Stimulated activated CD8-positive, alpha-beta memory T cell treated with anti-CD3 and anti-CD28 coated beads, Interleukin-7, amount 100 ng/mL, for 4 hours (primary cell): ENCODE results near the gene ACTC1.
"Not testable (repeated sequence)": the region's sequence is repeated elsewhere in the genome, so short reads cannot be mapped to it uniquely, and the experiment has no call there.

Experiments used
- DNase-seq, 2 donors: peaks; one replicate each; pipeline ENCODE4 v3.0.0-alpha.2; 2020; ENCODE audit warnings: low read depth in 2 of 2

Gene ACTC1

DNA sequence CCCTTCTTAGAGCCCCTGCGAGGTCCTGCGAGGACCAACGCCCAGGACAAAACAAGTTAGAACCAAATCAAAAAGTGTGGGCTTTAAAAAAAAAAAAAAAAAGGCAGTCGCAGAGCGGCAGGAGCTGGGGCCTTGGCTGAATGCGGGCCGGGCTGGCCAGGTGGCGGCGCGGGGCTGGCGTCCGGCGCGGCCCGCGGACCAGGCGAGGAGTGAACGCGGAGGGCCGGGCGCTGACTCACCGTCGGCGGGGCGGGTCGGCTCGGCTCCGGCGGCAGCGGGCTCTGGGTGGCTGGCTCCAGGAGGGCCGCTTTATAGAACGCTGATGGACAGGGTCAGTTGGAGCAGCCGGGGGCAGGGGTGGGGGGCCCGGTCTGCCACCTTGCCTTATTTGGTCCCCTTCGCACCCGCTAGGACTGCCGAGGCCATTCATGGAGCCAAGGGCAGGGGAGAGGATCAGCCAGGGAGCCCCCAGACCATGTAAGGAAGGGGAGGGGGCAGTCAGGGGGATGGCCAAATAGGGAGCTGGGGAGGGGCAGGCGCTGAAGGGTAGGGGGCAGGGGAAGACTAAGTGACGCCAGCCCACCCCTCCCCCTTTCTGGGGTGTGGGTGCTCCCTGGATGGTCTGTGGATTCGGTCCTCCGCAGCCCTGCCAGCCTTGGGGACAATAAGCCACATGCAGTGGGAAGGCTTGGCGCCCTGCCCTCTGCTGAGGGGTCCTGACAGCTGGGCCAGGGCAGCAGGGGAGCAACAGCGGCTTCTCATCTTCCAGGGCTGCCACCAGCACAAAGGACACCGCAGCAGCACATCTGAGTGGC is at the start of gene ACTC1:
Gene ACTC1, minus strand, starts transcription at position 283 of the 815 bp plus-strand sequence. CDS start 741 bp downstream, outside the sequence.
- no peak for DNase-seq

DNA sequence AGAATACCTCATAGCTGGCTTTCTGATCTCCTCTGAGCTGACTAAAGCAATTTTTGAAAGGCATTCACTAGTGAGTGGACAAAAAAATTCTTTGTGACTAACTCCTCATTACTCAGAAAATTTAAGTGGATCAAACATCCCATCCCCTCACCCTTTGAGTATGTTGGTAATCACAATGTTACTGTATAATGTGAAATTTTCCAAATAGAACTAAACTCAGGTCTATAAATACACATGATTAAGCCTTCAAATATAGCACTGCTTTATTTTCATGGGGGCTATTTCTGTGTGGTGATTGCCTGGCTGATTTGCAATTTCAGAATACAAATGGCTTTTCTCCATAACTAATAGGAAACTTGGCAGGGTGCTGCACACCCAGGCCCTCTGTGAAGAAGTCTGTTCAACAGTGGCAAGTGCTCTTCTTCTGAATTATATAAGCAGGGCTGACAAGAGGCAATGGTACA is 45.9 kb upstream of the ACTC1 start:
- no peak for DNase-seq

DNA sequence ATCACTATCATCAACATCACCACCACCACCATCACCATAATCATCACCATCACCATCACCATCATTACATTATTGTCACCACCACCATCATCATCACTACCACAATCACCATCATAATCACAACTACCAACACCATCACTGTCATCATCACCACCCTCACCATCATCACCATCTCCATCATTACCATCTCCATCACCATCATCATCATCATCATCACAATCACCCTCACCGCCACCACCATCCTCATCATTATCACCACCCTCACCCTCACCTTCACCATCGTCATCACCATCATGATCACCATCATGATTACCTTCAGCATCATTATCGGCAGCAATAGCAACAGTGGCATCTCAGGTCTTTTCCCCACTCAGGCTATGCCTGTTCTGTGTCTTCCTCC is 42.9 kb upstream of the ACTC1 start:
- DNase-seq: no peak

DNA sequence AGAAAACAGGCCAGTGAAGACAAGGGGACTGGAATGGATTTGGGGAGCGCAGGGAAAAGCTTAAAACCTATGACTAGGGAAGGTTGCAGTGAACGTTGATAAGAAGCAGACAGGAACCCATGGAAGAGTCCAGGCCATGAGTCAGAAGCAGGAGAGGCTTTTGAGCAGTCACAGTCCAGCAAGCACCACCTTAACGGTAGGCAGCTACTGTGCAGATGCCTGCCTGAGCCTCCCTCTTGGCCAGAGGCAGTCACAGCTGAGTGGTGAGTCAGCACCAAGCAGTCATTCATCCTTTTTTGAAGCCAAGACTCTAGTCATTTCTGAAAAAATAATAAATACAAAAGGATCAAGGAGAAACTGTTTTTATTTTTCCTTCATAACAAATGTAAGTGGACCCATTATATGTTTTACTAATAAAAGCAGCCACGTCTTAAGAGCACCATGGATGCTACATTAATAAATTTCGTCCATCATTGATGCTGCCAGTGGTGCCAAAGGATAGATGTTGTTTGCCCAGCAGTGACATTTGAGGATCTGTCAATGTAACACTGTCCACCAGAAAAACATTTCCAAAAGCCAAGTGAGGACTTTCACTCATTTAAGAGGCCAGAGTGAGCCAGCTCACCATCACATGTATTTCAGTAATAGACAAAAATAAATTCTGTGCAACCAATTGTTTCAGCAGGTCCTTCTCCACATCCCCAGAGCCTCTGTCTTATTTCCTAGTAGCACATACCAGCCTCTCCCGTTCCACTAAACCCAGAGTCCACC is 42.1 kb upstream of the ACTC1 start:
- no peak for DNase-seq

DNA sequence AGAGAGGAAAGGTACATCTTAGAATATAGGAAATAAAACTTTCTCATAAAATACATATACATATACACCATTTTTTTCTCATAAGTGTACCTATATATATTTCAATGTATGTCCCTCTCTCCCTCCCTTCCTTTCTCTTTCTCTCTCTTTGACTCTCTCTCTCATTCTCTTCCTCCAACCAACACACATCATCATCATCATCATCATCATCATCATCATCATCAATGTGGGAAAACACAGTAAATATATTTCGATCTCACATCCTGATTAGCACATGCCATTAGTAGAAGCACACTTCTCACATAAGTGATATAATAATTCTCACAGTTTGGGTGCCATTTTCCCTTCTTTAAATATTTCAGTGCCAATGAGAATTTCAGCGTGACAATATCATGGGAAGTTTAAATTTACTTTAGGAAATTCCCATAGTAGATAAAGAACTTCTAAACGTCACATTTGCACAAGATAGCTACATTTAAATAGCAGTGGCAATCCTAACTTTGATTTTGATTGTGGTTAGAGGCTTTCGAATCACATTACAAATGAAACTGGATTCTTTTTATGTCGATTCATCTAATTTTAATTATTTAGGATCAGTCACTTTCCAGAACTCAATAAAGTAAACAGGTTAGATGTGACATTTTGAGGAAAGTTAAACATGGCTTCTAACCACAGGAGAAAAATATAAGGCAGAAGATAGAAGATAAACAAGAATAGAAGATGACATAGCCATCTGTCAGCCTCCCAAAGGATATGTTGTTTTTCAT is 33.0 kb upstream of the ACTC1 start:
- DNase-seq: no peak

DNA sequence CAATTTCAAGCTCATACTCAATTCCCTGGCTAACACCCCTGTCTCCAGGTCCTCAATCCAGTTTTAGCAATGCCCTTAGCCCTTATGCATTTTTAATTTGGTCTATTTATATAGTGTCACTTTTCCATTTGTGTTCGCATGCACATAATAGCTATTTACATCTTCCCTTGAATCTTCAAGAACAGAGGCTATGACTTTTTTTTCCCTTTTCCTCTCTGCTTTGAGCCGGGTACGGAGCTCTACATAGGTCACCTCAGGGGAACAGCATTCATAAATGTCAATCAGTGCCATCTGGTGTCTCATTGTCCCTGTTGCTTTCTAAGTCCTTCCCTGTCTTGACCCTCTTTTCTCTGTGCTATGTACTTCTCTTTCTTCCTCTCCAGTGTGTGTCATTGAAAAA is 26.5 kb upstream of the ACTC1 start:
- no peak for DNase-seq

DNA sequence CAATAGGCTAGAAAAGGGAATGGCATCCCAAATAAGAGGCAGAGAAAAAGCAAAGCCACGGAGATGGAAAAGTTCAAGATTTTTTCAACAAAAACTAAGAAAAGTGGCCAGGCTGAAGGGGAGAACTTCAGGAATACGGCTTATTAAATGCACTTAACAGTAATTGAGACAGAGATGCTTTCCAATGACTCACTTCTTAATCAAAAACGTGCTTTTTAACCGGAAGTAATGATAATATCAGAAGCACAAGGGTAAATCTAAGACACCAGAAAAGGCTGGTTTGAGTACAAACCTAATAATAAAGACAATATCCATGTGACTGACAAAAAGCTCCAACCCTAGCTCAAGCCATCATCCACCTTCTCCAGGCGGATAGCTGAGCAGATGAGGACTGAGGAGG is 24.8 kb upstream of the ACTC1 start:
- DNase-seq: no peak

DNA sequence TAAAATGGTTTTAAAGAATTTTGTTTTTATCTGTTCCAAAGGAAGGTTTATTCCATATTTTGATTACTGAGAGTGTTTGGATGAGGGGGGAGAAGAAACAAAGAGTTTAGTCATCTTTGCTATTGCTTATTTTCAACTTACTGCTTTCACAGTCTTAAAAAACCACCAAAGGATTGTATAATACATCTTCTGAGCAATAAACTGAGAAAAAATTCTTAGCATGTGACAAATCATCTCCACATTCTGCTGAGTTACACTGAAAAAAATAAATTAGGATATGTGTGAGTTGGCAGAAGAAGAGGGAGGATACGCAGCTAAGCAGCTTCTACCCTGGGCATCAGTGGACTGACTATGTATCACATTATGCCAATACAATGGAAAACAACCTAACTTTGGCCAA is 23.2 kb upstream of the ACTC1 start:
- DNase-seq: no peak

DNA sequence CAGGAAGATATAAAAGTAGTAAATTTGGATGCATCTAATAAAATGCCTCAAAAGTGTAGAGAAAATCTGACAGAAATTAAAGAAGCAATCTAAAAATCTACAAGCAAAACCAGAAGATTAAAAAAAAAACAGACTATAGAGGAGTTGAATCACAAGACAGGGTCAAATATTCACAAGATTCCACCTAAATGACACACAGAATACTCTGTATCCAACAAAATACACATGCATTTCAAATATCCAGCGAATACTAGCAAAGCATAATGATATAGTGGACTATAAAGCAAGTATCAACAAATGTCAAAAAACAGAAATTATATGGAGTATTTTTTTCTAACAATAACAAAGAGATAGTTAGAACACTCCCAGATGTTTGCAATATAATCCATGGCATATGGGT is 20.5 kb upstream of the ACTC1 start:
- no peak for DNase-seq

DNA sequence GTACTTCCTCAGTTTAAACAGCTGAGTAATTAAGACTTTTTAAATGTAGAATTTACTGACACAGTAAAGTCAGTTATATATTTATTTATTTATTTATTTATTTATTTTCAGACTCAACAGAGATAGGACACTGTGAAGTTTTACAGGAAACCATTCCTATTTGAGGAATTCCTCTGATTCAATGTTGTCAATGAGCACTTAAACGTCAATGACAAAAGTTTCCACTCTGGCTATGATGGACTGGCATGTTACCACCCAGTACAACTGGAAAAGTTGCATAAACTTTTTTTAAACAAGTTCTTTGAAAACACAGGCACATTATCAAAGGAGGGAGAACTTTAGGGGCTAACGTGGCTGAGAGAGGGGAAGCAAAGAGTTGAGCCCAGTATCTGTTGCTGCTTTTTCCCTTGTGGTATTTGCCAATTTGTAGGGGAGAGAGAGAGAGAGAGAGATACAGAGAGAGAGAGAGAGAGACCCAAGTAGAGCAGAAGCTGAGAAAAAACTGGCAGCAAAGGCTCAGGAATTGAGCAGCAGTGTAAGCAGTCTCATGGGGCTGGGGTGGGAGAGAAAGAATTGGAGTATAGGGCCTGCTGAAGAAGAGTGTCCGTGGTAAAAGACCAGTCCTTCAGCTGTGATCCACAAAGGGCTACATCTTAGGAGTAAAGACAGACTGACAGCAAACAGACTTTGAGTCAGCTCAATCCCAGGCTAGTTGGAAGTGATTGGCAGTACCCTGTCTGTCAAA is 18.3 kb upstream of the ACTC1 start:
- DNase-seq: no peak

DNA sequence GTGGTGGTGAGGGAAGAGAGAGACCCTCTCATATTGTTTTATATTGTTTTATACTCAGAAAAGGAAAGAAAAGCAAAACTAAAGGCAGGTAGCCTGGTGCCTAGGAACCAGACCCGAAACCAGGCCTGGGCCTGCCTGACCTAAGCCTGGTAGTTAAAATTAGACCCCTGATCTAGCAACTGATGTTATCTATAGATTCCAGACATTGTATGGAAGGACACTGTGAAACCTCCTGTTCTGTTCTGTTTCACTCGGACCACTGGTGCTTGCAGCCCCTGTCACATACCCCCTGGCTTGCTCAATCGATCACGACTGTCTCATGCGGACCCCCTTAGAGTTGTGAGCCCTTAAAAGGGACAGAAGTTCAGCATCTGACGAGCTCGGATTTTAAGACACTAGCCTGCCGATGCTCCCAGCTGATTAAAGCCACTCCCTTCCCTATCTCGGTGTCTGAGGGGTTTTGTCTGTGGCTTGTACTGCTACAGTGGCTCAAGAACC is 17.6 kb upstream of the ACTC1 start:
- not testable (repeated sequence) for DNase-seq

DNA sequence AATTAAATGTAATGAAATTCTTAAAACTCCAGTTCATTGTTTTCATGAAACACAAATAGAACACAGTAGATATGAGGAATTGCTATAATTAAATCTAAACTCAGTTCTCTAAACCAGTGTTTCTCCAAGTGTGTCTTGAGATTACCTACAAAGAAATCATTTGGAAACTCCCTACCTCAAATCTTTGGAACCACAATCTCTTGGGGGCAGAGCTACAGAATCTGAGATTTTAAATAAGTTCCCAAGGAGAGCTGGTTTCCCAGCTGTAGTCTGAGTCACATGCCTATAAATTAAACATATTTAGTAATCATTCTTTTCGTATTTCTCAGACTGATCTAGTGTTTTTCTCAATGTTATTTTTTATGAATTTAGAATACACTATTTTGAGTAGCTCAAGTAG is 17.0 kb upstream of the ACTC1 start:
- no peak for DNase-seq

DNA sequence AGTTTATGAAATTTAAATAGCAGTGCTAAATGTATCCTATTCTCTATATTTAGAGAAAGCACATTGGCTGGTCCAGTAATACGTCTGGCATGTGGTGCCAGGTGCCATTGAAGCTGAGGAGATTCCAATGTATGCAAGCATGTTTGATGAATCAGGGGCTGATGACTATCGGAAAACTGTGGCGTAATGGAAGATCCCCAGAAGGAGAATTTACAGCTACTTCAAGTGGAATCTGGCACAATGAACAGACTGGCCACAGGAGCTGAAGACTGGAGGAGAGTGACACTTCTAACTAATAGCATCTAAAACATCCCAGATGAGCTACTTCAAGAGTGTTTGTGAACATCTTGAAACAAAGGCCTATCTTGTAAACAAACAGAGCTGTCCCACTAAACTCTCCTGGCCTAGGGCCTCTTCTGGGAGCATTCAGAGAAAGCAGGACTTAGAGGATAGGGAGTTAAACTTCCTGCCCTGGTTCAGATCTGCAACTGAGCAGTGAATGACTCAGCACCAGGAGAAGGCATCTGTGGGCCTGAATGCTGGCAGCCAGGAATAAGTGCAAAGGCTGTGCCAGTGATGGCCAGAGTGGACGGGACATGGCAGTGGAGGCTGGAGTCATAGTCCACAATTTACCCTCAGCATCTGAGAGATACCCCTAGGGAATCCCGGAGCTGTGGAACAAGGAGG is 15.2 kb upstream of the ACTC1 start:
- no peak for DNase-seq

DNA sequence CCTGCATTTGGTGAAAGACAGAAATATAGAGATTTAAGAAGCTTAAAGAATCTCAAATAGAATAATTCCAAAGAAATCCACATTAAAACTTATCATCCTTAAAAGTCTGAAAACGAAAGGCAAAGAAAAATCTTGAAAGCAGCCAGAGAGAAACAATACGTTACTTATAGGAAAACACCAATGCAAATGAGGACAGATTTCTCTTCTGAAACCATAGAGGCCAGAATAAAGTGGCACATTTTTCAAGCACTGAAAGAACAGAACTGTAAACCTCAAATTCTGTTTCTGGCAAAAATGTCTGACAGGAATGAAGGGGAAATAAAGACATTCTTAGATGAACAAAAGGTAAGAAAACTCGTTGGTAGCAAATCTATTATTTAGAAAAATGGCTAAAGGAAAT is 13.8 kb upstream of the ACTC1 start:
- DNase-seq: no peak

DNA sequence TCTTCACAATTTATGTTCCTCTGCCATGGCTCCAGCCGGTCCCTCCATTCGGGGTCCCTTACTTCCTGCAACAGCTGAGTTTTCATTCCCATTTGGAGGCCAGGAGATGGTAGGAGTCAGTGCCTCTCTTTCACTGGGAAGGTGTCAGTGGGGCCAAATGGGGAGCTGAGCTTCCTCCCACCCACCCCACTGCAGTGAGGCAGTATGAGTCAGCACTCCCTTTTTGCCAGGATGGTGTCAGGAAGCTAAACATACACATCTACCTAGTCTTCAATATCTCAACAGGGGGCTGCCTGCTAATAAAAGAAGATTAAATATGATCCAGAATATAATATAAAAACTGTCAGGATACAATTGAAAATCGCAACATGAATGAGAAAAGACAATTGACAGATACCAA is 12.7 kb upstream of the ACTC1 start:
- DNase-seq: no peak

DNA sequence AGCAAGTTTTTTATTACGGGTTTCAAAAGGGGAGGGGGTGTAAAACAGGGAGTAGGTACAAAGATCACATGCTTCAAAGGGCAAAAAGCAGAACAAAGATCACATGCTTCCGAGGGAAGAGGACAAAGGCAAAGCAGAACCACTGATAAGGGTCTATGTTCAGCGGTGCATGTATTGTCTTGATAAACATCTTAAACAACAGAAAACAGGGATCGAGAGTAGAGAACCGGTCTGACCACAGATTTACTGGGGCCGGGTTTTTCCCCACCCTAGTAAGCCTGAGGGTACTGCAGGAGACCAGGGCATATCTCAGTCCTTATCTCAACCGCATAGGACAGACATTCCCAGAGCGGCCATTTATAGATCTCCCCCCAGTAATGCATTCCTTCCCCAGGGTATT is 11.9 kb upstream of the ACTC1 start:
- not testable (repeated sequence) for DNase-seq

DNA sequence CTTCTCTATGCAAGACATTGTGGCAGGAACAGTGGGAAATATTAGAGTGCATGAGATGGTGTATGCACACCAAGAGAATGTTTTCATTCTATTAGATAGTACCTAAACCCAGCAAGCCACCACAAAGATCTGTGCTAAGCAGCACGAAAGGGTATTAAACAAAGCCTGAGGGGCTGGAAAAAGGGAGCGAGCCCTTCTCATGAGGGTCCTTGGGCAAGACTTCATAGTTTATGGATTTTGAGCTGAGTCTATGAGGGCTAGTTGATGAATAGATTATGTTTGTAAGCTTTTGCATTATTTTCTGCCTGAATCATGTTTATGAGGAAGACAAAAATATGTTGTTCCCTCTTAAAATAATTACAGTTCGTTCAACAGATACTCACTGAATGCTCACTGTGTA is 9.4 kb upstream of the ACTC1 start:
- DNase-seq: no peak

DNA sequence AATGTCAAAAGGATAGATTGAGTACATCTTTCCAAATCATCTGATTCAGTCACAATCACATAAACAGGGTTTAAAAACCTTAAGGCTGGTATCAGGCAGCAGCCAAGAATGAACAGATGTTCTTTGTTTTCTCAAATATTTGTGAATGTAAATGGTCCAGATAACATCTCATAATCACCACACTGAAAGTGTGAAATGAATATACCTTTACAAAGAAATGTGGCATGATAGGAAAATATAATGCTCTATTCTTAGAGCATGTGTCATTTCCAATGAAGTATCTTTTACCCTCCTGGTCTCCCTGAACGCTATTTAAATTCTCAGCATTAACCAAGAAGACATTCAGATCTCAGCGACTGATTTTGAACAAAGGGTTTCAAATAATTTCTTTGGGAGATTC is 8.8 kb upstream of the ACTC1 start:
- DNase-seq: no peak

DNA sequence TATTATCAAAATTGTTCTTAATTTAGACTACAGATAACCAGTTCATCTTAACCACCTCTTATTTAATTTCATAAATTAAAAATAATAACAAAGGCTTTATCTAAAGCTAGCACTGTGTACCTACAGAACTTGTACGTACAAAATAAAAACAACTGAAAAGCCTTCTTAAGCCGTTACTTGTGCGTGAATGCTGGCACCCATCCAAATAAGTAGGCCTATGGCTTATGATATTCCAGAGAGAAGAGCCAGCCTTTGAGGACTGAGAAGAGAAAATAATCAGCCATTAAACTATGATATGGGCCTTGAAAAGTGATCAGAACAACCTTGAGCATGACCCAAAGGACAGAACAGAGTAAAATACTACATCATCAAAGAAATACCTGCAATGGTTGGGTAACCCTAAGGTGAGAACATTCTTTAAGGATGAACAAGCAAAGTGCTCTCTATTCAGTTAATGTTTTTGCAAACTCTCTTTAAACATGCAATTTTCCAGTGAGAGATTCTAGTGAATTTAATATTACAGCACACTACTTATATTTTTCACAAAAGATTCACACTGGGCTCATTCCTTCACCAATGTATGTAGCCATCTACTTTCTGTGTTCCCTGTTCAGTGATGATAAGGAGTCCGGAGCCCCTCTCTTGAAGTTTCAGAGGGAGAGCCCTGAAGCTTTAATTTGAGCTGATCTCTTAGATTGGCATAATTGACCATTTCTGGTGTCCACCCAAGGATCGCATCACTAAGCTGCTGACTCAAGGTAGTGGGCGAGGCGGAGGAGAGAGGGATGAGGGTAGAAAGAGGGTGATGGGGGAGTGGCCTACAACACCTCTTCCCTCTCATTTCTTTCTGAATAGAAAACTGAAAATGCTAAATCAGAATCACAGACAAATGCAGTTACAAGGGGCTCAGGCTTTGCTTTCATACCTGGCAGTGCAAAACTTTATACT is 7.7 kb upstream of the ACTC1 start:
- no peak for DNase-seq

DNA sequence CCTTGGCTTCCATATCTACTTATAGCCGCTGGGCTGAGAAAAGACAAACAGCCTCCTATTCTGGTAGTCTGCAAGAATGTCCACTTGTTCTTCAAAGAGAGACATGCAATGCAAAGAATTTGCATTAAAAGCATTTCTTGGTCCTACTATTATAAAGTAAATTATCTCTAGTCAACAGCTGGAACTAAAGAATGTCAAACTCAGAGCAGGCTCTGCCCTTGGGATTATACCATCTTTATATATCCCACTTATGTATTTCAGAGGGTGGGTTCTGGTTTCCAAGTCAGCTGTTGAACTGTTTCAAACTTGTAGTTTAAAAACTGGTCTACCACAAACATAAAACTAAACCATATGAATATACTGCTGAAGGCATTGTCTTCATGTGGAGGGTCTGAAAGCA is 7.0 kb upstream of the ACTC1 start:
- no peak for DNase-seq
